Astrocyte of the hippocampus (primary cell): ENCODE measurements around the gene TBCD.

Experiments
- DNase-seq: peaks from one replicate; pipeline ENCODE4 v3.0.0; 2011; ENCODE audit warnings: low read depth, low spot score

The TBCD gene

DNA sequence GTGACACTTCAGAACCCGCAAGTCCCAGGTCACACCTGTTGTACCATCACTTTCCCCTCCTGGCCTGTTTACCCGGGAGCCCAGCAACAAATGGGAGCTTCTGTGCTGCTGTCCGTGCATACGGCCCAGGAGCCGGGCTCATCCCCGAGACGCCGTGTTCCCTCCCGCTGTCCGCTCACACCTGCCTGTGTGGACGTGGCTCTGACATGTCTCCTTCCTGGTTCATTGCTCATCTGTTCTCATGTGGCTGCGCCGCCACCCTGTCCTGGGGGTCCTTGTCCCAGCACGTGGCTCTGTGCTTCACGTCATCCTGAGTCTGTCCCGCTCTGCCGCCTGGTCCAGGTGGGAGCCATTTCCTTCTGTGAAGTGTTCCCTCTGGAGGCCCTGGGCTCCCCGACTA is 37.9 kb downstream of the TBCD start:
- DNase-seq, result no peak

DNA sequence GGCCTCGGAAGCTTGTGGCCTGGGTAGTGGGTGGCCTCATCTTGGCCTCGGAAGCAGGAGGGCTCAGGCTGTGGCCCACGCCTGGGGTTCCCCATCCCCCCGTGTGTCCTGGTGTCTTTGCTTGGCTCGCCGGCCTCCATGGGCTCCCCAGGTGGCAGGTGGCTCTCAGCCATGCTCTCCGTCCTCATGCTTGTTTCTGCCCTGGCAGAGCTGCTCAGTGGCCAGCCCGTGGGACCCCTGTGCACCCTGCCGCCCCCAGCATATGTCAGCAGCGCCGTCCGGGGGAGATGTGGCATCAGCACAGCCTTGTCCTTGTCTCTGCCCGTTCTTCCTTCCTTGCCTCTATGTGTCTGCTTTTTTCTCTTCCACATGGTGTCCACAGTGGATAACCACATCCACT is 38.5 kb downstream of the TBCD start:
- DNase-seq, result no peak

DNA sequence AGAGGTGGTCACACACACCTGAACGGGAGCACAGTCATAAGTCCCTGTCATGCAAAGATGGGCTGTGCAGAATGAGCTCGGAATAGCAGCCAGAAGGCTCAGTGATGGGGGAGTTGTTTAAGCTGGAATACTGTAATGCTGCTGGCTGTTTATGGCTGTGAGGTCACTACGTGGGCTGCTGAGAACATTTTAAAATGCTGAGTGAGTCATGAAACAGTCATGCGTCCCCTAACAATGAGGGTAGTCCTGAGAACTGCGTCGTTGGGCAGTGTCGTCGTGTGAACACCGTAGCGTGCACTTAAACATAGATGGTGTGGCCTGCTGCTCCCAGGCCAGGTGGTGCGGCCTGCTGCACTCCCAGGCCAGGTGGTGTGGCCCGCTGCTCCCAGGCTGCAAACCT is 39.7 kb downstream of the TBCD start:
- DNase-seq, result peak; percentile 96

DNA sequence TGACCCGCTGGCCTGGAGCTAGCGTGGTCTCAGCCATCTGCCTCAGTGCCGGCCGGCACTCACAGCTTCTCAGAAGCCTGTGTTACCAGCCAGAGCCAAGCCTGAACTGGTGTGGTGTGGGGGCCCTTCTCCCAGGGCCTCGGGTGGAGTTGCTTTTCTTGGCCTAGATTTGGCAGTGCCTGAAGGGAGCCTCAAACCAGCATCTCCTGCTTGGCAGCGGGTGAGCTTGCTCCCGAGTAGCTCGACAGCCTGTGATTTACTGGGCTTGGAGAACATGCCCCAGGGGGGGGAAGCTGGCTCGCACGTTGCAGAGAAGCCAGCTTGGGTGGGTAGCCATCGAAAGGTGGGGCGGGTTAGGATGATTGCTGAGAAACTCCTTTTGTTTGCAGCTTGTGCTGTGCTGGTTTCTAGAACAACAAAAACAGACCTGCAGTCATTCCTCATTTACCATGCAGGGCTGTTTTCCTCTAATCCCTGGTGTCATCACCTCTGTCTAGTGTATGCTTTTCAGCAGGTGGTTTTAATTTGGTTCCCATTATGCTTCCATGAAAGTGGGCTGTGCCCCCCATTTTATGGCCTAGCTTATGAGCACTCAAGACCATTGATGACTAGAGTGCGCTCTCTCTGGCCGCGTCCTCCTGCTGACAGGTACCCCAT is 42.2 kb downstream of the TBCD start:
- DNase-seq, result peak; percentile 63

DNA sequence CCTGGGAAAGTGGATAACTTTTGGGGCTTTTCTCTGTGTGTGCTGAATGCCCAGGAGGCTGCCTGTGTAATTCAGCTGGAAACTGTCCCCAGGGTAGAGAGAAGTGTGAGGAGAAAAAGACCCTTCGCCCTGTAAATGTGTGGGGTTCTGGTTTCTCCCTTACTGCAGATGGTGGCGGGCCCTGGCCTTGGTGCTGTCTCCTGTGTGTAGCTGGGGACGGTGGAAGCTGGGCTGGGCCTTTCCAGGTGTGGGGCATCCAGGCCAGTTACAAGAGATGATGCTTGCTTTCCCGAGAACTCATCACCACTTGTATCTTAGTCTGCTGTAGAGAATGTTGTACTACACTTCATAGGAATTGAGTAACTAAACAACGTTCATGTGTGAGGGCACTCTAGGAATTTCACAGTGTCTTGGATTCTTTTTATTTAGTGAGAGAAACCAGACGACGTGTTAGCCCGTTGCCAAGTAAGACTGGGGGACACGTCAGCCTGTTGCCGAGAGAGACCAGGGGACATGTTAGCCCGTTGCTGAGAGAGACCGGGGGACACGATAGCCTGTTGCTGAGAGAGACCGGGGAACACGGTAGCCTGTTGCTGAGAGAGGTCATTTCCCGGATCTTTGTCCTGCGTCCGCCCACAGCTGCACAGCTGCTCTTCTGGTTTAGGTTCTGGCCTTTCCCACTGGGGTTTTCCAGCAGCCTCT is 43.1 kb downstream of the TBCD start:
- no peak for DNase-seq

DNA sequence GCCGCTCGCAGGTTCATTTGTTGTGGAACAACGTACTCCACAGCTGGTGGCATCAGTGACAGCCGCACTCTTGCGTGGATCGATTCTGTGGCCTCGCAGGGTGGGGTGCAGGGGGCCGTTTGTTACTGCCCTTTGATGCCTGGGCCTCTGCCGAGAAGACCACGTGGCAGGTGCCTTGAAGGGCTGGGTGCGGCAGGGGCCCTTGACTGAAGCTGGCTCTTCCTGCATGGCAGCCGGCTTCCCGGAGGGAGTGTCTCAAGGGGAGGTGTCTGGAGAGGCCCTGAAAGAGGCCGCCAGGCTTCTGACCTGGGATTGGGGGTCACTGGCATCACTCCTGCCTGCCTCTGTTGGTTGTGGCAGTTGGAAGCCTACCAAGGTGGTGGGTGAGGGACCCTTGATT is 43.8 kb downstream of the TBCD start:
- no peak for DNase-seq

DNA sequence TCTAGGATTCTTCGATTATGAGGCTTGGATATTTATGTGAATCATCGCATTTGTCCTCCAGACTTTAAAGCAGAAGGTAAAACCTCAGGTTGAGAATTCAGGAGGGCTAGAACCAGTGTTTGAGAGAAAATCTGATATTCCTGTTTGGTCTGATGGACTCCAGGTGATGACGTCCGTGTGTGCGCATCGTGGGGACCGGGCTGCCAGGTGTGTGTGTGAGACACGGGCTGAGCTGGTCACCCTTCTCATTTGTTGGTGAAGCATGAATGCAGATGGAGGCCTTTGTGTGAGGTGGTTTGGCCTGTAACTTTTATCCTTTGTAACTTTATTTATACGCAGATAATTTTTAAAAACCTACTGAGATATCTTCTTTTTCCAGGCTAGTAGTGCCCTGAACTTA is 45.2 kb downstream of the TBCD start:
- no peak for DNase-seq

DNA sequence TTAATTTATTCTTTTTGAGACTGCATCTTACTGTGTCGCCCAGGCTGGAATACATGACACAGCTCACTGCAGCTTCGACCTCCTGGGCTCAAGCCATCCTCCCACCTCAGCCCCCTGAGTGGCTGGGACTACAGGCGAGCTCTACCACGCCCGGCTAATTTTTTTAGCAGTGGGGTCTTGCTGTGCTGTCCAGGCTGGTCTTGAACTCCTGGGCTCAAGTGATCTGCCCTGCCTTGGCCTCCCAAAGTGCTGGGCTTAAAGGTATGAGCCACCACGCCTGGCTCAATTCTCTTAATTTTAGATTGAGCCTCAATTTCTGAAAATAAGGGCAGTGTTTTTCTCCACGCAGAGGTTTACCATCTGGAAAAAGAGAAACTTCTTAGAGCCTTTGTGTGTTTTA is 46.9 kb downstream of the TBCD start:
- DNase-seq, result no peak

DNA sequence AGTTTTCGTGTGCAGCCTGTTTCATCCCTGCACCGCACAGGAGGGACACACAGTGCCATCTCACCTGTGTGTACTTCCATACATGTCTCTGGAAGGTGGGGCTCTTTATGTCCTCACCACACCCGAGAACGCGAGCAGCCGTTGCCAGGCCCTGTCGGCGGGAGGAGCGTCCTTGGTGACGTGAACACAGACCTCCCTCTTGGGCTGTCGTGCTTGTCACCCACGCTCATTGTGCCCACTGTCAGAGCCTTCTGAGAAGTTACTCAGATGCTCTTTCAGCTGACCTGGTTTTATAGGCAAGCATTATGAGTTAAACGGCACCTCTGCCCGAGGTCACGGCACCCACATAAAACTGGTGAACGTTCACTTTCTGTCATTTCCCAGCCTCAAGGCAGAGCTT is 47.7 kb downstream of the TBCD start:
- no peak for DNase-seq

DNA sequence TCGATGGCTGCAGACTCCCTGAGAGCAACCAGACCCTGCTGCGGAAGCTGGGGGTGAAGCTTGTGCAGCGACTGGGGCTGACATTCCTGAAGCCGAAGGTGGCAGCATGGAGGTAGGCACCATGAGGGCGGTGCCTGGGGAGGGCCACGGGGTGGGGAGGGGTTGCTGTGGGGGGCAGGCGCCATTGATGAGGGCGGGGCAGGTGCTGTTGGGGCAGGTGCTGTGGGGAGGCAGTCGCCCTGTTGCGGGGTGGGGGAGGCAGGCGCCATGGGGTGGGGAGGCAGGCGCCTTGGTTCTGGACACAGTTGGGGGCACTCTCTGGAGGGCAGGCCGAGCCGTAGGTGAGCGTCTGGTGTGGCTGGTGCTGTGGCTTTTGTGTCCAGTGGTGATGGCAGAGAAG is 49.0 kb downstream of the TBCD start:
- DNase-seq, result no peak

DNA sequence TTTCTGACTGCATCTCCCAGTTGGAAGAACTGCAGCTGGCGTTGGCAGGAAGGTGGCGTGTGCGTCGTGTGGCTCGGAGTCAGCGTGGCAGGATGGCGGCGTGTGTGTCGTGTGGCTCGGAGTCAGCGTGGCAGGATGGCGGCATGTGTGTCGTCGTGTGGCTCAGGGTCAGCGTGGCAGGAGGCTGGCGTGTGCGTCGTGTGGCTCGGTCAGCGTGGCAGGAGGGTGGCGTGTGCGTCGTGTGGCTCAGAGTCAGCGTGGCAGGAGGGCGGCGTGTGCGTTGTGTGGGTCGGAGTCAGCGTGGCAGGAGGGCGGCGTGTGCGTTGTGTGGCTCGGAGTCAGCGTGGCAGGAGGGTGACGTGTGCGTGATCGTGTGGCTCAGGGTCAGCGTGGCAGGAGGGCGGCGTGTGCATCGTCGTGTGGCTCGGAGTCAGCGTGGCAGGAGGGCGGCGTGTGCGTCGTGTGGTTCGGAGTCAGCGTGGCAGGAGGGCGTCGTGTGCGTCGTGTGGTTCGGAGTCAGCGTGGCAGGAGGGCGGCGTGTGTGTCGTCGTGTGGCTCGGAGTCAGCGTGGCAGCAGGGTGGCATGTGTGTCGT is 49.6 kb downstream of the TBCD start:
- no peak for DNase-seq

DNA sequence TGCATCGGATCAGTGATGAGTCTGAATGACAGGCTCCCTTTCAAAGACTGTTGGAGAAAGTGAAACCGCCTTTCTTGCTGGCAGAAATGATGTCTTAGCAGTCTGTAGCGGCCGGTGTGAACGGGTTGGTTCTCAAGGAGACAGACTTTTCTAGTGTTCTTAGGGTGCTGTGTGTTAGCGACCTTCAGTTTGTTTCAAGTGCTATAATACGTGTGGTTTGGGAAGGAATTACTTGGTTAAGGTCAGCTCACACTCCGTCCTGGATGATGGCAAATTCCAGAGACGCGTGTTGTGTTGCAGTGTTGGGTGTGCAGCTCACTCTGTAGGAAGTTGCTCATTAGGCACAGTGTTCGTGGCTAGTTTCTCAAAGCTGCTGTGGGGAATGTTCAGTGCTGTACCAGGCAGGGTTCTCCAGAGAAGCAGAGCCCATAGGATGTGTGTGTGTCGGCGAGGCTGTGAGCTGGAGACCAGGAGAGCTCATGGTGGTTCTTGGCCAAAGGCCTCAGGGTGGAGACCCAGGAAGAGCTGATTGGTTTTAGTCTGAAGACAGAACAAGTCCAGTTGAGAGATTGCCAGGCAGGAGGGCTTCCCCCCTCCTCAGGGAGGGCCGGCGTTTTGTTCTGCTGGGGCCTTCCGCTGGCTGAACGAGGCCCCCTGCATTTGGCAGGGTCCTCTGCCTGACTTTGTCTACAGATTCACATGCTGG is 50.4 kb downstream of the TBCD start:
- DNase-seq, result peak; percentile 56

DNA sequence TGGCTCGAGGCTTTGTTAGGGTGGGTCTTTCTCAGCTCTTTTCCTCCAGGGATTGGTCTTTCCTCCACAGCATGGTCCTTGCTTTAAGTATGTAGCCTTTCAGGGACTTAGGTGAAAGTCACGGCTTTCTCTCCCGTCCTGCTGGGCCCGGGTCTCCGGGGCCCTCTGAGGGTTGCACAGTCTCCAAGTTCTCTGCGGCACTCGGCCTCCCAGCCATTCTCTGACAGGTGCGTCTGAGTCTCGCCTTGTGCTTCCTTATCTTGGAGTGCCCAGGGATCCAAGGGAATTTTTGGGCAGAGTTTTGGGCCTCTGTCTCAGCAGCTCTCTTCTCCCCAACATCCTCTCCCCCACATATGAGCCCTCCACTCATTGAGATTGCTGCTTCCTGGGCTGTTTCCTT is 51.3 kb downstream of the TBCD start:
- DNase-seq, result no peak

DNA sequence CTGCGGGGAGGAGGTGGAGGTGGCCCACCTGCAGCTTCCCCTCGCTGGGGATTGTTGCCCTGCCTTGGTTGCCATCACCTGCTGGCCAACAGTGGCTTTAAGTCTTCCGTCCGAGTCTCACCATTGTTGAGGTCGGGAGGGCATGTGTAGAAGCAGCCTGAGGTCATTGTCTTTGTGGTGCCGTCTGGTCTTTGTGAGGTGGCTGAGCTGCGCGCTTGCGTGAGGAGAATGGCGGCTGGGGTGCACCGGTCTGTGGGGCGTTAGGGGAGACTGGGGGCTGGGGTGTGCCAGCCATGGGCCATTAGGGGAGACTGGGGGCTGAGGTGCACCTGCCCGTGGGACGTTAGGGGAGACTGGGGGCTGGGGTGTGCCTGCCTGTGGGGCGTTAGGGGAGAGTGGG is 51.7 kb downstream of the TBCD start:
- no peak for DNase-seq

DNA sequence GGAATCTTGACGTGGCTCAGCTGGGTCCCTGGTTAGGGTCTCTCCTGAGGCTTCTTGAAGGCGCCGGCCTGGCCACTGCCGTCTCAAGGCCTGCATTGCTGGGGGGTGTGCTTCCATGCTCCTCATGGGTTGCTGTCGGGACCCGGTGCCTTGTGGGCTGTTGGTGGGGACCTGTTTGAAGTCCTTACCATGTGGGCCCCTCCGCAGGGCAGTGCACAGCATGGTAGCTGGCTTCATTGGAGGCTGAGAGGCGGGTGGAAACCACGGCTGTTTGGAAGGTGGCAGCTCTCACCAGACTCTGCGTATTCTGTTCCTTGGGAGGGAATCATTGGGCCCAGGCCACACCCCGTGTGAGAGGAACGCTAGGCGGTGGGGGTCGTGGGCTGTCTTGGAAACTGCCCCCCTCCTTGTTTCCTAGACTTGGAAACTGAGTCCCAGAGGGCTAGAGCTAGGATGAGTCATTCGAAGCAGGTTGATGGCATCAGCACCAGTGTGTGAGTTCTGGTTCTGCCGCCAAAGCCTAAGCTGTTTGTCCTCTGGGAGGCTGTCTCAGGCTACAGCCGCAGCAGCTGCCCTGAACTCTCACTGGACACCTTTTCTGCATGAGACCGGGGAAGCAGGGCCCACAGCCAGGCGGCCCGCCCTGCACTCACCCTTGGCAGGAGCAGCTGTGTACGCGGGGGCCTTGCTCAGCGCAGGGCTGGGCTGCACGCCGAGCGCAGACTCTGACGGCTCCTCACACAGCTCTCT is 52.8 kb downstream of the TBCD start:
- peak; percentile 22 for DNase-seq

DNA sequence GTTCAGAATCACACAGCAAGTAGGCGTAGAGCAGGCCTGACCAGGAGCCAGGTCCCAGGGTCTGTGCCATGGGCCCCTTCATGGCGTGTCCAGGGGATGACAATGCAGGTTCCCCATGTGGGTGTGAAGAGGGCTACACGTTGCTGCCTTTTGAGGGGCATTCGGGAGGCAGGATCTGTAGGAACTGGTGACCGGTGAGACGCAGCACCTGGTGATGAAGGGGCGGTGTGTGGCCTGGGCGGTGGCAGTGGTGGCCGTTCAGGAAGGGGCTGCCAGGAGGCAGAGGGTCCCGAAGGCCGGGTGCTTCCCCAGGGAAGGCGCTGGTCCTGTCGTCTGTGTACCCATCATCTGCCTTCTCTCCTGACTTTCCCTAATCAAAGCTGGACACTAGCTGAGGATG is 53.4 kb downstream of the TBCD start:
- no peak for DNase-seq

DNA sequence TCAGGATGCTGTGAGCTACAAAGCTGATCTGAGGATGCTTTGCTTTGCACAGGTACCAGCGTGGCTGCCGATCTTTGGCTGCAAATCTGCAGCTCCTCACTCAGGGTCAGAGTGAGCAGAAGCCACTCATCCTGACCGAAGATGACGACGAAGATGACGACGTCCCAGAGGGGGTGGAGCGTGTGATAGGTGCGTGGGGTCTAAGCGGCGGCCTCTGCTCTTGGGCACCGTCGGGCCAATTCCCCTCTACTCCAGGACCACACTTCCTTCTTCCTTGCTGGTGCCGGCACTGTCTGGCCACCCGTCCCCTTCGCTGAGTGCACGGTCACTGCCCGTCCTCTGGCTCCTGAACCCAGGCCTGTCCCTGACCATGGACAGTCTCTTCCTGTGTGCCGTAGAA is 54.0 kb downstream of the TBCD start:
- DNase-seq, result no peak

DNA sequence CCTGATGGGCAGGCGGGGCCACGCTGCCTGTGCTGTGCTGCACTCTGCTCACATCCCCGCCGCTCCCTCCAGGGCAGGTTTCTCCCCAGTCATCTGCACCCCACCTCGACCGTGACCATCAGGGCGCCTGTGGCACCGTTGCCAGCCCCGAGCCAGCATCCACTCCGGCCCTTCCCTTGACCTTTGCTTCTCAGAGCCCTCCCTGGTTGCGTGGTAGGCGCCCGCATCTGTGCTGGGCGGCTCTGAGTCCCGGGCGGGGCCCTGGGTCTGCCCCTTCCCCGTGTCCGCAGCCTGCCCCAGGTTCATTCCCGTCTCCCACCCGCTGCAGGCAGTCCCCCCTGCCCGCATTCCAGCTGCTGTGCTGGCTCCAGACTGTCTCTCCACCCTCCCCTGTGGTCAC is 54.8 kb downstream of the TBCD start:
- DNase-seq, result no peak

DNA sequence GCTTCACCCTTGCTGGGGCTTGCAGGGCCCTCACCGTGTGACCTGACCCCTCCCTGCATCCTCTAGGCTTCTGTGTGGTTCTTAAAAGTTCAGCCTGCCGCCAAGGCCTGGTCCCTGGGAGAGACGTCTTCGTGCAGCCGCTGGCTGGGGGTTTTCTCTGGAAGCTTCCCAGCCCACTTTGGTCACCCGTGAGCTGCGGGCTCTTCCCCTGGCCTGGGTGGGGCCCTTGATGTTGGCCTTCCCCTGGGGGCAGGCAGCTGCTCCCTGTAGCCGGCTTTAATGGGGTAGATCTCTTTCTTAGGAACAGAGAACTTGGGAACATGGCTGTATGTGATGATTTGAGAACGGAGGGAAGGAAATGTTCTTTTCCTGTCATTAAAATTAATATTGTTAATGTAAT is 55.2 kb downstream of the TBCD start:
- no peak for DNase-seq

DNA sequence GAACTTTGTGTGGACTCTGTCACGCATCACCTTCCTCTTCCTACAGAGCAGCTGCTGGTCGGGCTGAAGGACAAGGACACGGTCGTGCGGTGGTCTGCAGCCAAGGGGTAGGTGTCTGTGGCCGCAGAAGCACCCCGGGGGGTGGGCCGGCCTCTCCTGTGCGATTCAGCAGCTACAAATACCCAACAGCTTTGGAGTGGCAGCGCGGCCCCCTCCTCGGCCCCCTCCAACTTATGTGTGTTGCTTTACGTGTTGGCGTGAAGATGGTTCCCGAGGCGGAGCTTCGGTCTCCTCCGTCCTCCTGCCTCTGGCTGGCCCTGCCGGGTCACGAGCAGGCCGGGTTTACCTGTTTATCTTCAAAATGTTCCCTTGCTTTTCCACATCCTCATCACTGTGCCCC is 55.7 kb downstream of the TBCD start:
- no peak for DNase-seq

DNA sequence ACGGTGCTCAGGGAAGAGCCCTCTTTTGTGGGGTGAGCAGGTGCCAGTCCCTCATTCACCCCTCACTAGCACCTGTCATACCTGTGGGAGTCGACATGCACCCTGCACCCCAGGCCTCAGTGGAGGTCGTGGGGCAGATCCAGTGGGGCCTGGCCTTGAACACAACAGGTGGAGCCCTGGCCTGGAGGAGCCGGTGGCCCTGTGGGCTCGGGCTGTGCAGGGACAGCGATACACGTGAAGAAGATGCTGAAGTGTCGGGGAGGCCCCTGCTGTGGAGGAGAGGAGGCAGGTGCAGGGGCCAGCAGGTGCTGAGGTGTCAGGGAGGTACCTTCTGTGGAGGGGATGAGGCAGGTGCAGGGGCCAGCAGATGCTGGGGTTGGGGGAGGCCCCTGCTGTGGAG is 56.1 kb downstream of the TBCD start:
- no peak for DNase-seq
